NCI-H2227 (cell line): ENCODE measurements around the gene UBP1.
A peak's percentile ranks its signal among the peaks of the same experiment; 100 is the strongest.
"Not testable (repeated sequence)": the region's sequence is repeated elsewhere in the genome, so short reads cannot be mapped to it uniquely, and the experiment has no call there.

Experiments used
- DNase-seq: peaks from one replicate; lab custom pipeline; 2025; ENCODE audit not compliant: unreplicated experiment; lab: John Stamatoyannopoulos, UW

The UBP1 gene

GRCh38 chr3:33440328-33441224 is at the start of gene UBP1:
Gene UBP1, minus strand, starts transcription at chr3:33440405. Its CDS starts 557 bp downstream, at chr3:33439848.
- DNase-seq, result peak; percentile 99

GRCh38 chr3:33488683-33489082 is 48.5 kb upstream of the UBP1 start:
- DNase-seq, result no peak

- DNase-seq, result no peak
Measured at GRCh38 chr3:33488246-33488645, 48.0 kb upstream of the UBP1 start.

- DNase-seq, result no peak
Measured at GRCh38 chr3:33482111-33482521, 41.9 kb upstream of the UBP1 start.

- no peak for DNase-seq
Measured at GRCh38 chr3:33474896-33475295, 34.7 kb upstream of the UBP1 start.

GRCh38 chr3:33473813-33474212 is 33.6 kb upstream of the UBP1 start:
- DNase-seq, result no peak

GRCh38 chr3:33467786-33468185 is 27.6 kb upstream of the UBP1 start:
- DNase-seq, result no peak

- no peak for DNase-seq
Measured at GRCh38 chr3:33461097-33461496, 20.9 kb upstream of the UBP1 start.

- not testable (repeated sequence) for DNase-seq
Measured at GRCh38 chr3:33459577-33459976, 19.4 kb upstream of the UBP1 start.

GRCh38 chr3:33458446-33458845 is 18.2 kb upstream of the UBP1 start:
- no peak for DNase-seq

GRCh38 chr3:33456756-33457155 is 16.6 kb upstream of the UBP1 start:
- DNase-seq, result no peak

- DNase-seq, result no peak
Measured at GRCh38 chr3:33453331-33453761, 13.1 kb upstream of the UBP1 start.

- not testable (repeated sequence) for DNase-seq
Measured at GRCh38 chr3:33451994-33452393, 11.8 kb upstream of the UBP1 start.

GRCh38 chr3:33447958-33448357 is 7.8 kb upstream of the UBP1 start:
- no peak for DNase-seq

- not testable (repeated sequence) for DNase-seq
Measured at GRCh38 chr3:33447256-33447625, 7.0 kb upstream of the UBP1 start.

- DNase-seq, result no peak
Measured at GRCh38 chr3:33442190-33442589, 2.0 kb upstream of the UBP1 start.

- DNase-seq, result peak; percentile 69
Measured at GRCh38 chr3:33441225-33441976, 1.2 kb upstream of the UBP1 start.

GRCh38 chr3:33439546-33440327 is 468 bp downstream of the UBP1 start:
- DNase-seq, result peak; percentile 63

- no peak for DNase-seq
Measured at GRCh38 chr3:33438881-33439545, 1.2 kb downstream of the UBP1 start.

- DNase-seq, result no peak
Measured at GRCh38 chr3:33438284-33438668, 1.9 kb downstream of the UBP1 start.
